HG03135 (cell line): ENCODE measurements around the gene CCDC6.
"Not testable (repeated sequence)": the region's sequence is repeated elsewhere in the genome, so short reads cannot be mapped to it uniquely, and the experiment has no call there.

Source experiments
- ATAC-seq: cut with Tn5 transposase; IDR thresholded peaks from one replicate; pipeline ENCODE4 v1.9.1; 2021; ENCODE audit warnings: mild to moderate bottlenecking, moderate library complexity; ENCODE audit not compliant: unreplicated experiment

CCDC6 gene

DNA sequence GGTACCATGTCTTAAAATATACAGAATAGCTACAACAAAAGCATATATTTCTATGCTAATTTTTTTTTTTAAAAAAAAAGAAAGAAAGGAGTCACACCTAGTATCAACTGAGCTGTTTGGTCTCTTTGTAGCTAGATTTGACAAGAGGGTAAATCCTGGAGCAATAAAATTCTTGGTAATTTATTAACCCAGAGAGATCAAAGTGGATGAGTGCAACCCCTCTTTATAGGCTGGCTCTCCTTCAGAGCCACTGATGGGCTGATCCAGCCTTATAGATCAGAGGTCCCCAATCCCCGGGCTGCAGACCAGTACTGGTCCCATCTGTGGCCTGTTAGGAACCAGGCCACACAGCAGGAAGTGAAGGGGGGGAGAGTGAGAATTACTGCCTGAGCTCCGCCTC, 133.3 kb downstream of the CCDC6 start:
- no peak for ATAC-seq

- ATAC-seq, result no peak
Measured at GRCh38 chr10:59771162-59771807, 135.1 kb downstream of the CCDC6 start.

- no peak for ATAC-seq
Measured at GRCh38 chr10:59770689-59771088, 135.7 kb downstream of the CCDC6 start.

- ATAC-seq, result no peak
Measured at GRCh38 chr10:59762505-59762904, 143.9 kb downstream of the CCDC6 start.

- no peak for ATAC-seq
Measured at GRCh38 chr10:59757966-59758365, 148.4 kb downstream of the CCDC6 start.

GRCh38 chr10:59754951-59755350, 151.4 kb downstream of the CCDC6 start:
- ATAC-seq, result no peak

GRCh38 chr10:59753267-59753666, 153.1 kb downstream of the CCDC6 start, which contains the start of gene MRLN:
Gene MRLN, minus strand, starts transcription at chr10:59753455.
- no peak for ATAC-seq

- no peak for ATAC-seq
Measured at GRCh38 chr10:59752278-59752940, 153.9 kb downstream of the CCDC6 start.

GRCh38 chr10:59750155-59750945, 156.0 kb downstream of the CCDC6 start:
- no peak for ATAC-seq

DNA sequence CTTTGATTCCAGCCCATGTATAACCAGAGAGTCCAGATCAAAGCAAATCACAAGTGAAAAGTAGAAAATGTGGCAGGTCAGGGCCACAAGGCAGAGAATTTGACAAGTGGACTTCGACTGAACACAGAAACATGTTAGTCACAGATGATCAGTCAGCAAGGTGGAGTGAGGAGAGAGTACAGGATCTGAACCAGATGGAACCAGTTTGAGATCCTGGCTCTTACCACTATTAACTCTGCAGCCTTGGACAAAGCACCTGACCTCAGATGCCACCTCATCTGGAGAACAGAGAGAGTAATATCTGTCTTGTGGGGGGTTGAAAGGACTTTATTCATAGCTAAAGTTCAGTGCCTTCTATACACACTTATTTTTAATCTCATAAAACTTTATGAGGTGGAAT, 157.5 kb downstream of the CCDC6 start:
- ATAC-seq, result no peak

- no peak for ATAC-seq
Measured at GRCh38 chr10:59745163-59745650, 161.1 kb downstream of the CCDC6 start.

DNA sequence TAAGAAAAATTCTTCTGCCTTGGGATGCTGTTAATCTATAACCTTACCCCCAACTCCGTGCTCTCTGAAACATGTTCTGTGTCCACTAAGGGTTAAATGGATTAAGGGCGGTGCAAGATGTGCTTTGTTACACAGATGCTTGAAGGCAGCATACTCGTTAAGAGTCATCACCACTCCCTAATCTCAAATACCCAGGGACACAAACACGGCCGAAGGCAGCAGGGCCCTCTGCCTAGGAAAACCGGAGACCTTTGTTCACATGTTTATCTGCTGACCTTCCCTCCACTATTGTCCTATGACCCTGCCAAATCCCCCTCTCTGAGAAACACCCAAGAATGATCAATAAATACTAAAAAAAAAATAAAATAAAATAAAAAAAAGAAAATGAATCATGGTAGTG, 161.6 kb downstream of the CCDC6 start:
- ATAC-seq, result not testable (repeated sequence)

DNA sequence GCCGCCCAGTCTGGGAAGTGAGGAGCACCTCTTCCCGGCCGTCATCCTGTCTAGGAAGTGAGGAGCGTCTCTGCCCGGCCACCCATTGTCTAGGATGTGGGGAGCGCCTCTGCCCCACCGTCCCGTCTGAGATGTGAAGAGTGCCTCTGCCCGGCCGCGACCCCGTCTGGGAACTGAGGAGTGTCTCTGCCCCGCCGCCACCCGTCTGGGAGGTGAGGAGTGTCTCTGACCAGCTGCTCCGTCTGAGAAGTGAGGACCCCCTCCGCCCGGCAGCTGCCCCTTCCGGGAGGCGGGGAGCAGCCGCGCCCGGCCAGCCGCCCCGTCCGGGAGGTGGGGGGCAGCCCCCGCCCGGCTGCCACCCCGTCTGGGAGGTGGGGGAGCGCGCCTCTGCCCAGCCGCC, 162.2 kb downstream of the CCDC6 start:
- ATAC-seq, result not testable (repeated sequence)

DNA sequence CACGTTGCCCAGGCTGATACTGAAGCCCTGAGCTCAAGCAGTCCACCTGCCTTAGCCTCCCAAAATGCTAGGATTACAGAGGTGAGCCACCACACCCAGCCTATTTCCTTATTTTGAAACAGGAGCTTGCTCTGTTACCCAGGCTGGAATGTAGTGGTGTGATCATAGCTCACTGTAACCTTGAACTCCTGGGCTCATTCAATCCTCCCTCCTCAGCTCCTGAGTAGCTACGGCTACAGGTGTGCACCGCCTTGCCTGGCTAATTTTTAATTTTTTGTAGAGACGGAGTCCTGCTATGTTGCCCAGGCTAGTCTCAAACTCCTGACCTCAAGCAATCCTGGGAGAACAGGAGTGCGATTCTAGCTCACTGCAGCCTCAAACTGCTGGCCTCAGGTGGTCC, 164.8 kb downstream of the CCDC6 start:
- no peak for ATAC-seq

GRCh38 chr10:59741048-59741447, 165.3 kb downstream of the CCDC6 start:
- no peak for ATAC-seq
